Ovary (tissue), 9 donors: ENCODE results near the gene LMTK2. TPM values are rescaled to one million over a fixed set of nuclear protein-coding genes. Genes with fewer than 3 reads are reported as not detected.
"Not testable (repeated sequence)": the region's sequence is repeated elsewhere in the genome, so short reads cannot be mapped to it uniquely, and the experiment has no call there.

ENCODE experiments used
- DNase-seq, 5 donors: peaks; one replicate each; pipeline ENCODE4 v3.0.0-alpha.2; 2019 to 2020
- H3K27ac ChIP-seq, 2 donors: fragments of 200-600 bp; one replicate each; pipeline versions ENCODE4 v1.5.1 to v1.8.0; 2019 to 2022
- H3K27me3 ChIP-seq: fragments of 200-600 bp; one replicate; pipeline ENCODE4 v1.8.0; 2022
- H3K36me3 ChIP-seq: fragments of 200-600 bp; sonication (generic); one replicate; pipeline ENCODE4 v1.5.1; 2019
- H3K4me1 ChIP-seq: one replicate; pipeline ENCODE4 v1.8.1; 2013; ENCODE audit warnings: mild to moderate bottlenecking, moderate library complexity; ENCODE audit not compliant: insufficient read depth
- H3K4me3 ChIP-seq: fragments of 200-600 bp; sonication (generic); one replicate; pipeline ENCODE4 v1.5.1; 2017
- H3K9me3 ChIP-seq, 2 donors: fragments of 200-600 bp in 1 of 2; sonication (generic) in 1 of 2; one replicate each; pipeline versions ENCODE4 v1.5.1 to v1.8.1; 2013 to 2019; ENCODE audit warnings: mild to moderate bottlenecking in 1 of 2, moderate library complexity in 1 of 2
- CTCF ChIP-seq, 3 donors: fragments of 450-650 bp in 2 of 3; fragments of 200-600 bp in 1 of 3; IDR thresholded peaks; one replicate each; pipeline versions ENCODE4 v1.5.1 to v1.8.0; 2016 to 2022; ENCODE audit warnings: antibody characterized with exemption in 3 of 3, mild to moderate bottlenecking in 1 of 3
- EP300 ChIP-seq: sonication (generic); formaldehyde crosslinking; IDR thresholded peaks from one replicate; pipeline ENCODE4 v1.6.1; 2017; ENCODE audit warnings: antibody characterized with exemption
- POLR2A ChIP-seq: fragments of 450-650 bp; IDR thresholded peaks from one replicate; pipeline ENCODE4 v1.6.1; 2017; ENCODE audit warnings: antibody characterized with exemption, mild to moderate bottlenecking, moderate library complexity
- WGBS, 3 donors: extraction: QIAGEN DNeasy Blood & Tissue Kit in 1 of 3; methylation state at CpG; one replicate each; pipeline versions ENCODE4 v1.1.5 to v1.1.7; 2013 to 2017; 5-methylcytosine and 5-hydroxymethylcytosine counted together
- intact Hi-C, 4 donors: fragments of 100-400 bp; cut with DNase I; formaldehyde crosslinking; loops; one replicate each; pipeline versions ENCODE4 v1.11.0 to v1.15.1; 2022 to 2023
- polyA plus RNA-seq, 2 donors: library from polyadenylated mRNA; stranded (reverse); fragments of 200-250 nt in 1 of 2; fragments of 350-450 nt in 1 of 2; fragmentation: Illumina TruSeq in 1 of 2; extraction: RNeasy Lipid Tissue Mini Kit (QIAGEN cat#74804) in 1 of 2; gene quantifications; one replicate each; pipeline ENCODE4 v1.2.3, GENCODE V29; 2013 to 2014
- total RNA-seq, 7 donors: library from RNA; depleted of rRNA in 2 of 7; stranded (reverse); fragments of >200 nt in 2 of 7; fragmentation: NEBNext Ultra II Directional in 3 of 7; extraction: Animal tissue kit (Norgen Biotek cat#: 25700) in 3 of 7; gene quantifications; one replicate each; pipeline versions ENCODE4 v1.1.0 to v1.2.4, GENCODE V29; 2016 to 2023
- donor health status: DM: no; HTN: no; CAD: no; lungs with moderate emphysema.
- donor health status: DM: no; HTN: no; CAD: no.
- donor health status: Bipolar disorder and iron deficiency.
- donor health status: DM: yes; HTN: yes; CAD: no.
- donor health status: DM: no; HTN: no; CAD: no.
- donor health status: DM: yes; HTN: yes; CAD: no.

LMTK2 gene
- total and polyA plus RNA-seq, 9 donors = 4.4 to 17.1 (median 12.8) TPM

GRCh38 chr7:98217623-98218582 lies 111.2 kb downstream of the LMTK2 start:
- TF ChIP-seq POLR2A = no peak
- TF ChIP-seq EP300 = no peak
- no peak for TF ChIP-seq CTCF (IDR thresholded peaks at IDR 0.05)
- Histone ChIP-seq H3K4me1 (no peaks in the 10 kb centered on the region), H3K4me3 (no peak overlapping the region), H3K9me3 (no peaks in the 10 kb centered on the region), H3K36me3 (no peaks in the 10 kb centered on the region), H3K27ac (no peak overlapping the region), H3K27me3 (no peaks in the 10 kb centered on the region)
- intact Hi-C loops = no loop called here
- WGBS, 3 donors = 82 to 89% (median 85%) methylated on average over 36 to 41 of the region's 41 CpGs
- DNase-seq = no peak

- DNase-seq, H3K9me3 ChIP-seq, intact Hi-C loops, H3K27ac ChIP-seq, H3K27me3 ChIP-seq, H3K4me1 ChIP-seq, H3K36me3 ChIP-seq, H3K4me3 ChIP-seq: not testable (repeated sequence)
- WGBS, 3 donors = 94 to 97% (median 96%) methylated on average over 6 of the region's 6 CpGs
Observed at GRCh38 chr7:98219382-98219781, 112.7 kb downstream of the LMTK2 start.

GRCh38 chr7:98221611-98222532 lies 115.2 kb downstream of the LMTK2 start:
- intact Hi-C loops = no loop called here

GRCh38 chr7:98222533-98223195 lies 116.0 kb downstream of the LMTK2 start:
- H3K9me3 ChIP-seq = no peaks in the 10 kb centered on the region
- no peak overlapping the region for H3K27ac ChIP-seq
- H3K36me3 ChIP-seq = no peaks in the 10 kb centered on the region
- intact Hi-C loops = no loop called here
- DNase-seq = no peak
- 94 to 97% (median 96%) methylated on average over 24 to 30 of the region's 30 CpGs for WGBS, 3 donors
- H3K4me3 ChIP-seq = no peak overlapping the region
- H3K4me1 ChIP-seq = no peaks in the 10 kb centered on the region
- H3K27me3 ChIP-seq = no peaks in the 10 kb centered on the region
- no peak for TF ChIP-seq CTCF (IDR thresholded peaks at IDR 0.05)
- no peak for TF ChIP-seq EP300
- no peak for TF ChIP-seq POLR2A

More at GRCh38 chr7:98221611-98222532, 115.2 kb downstream of the LMTK2 start:
- Histone ChIP-seq H3K27ac (no peak overlapping the region), H3K4me3 (no peak overlapping the region), H3K36me3 (no peaks in the 10 kb centered on the region), H3K27me3 (no peaks in the 10 kb centered on the region), H3K4me1 (no peaks in the 10 kb centered on the region), H3K9me3 (no peaks in the 10 kb centered on the region)
- TF ChIP-seq POLR2A (no peak), EP300 (no peak), CTCF (IDR thresholded peaks at IDR 0.05) (no peak)
- no peak for DNase-seq
- WGBS, 3 donors = 93 to 96% (median 94%) methylated on average over 34 of the region's 34 CpGs
